Upper lobe of left lung (tissue), 6 donors: ENCODE data around the gene PAAF1. TPM values are rescaled to one million over a fixed set of nuclear protein-coding genes. Genes with fewer than 3 reads are reported as not detected.

Experiments used
- ATAC-seq, 2 donors: fragments of 200-7000 bp; cut with Tn5 transposase; one replicate each; pipeline ENCODE4 v1.9.1; 2022; ENCODE audit warnings: mild to moderate bottlenecking in 2 of 2, moderate library complexity in 2 of 2; ENCODE audit not compliant: low FRiP score in 2 of 2
- DNase-seq, 2 donors: peaks; one replicate each; pipeline ENCODE4 v3.0.0-alpha.2; 2019 to 2020
- H3K27ac ChIP-seq, 4 donors: fragments of 200-600 bp; sonication (generic); one replicate each; pipeline ENCODE4 v1.5.1; 2016 to 2019
- H3K27me3 ChIP-seq, 4 donors: fragments of 200-600 bp; sonication (generic); one replicate each; pipeline ENCODE4 v1.5.1; 2017 to 2019
- H3K36me3 ChIP-seq, 4 donors: fragments of 200-600 bp; sonication (generic); one replicate each; pipeline ENCODE4 v1.5.1; 2016 to 2019
- H3K4me1 ChIP-seq, 4 donors: fragments of 200-600 bp; sonication (generic); one replicate each; pipeline ENCODE4 v1.5.1; 2018 to 2019
- H3K4me3 ChIP-seq, 4 donors: fragments of 200-600 bp; sonication (generic); one replicate each; pipeline ENCODE4 v1.5.1; 2017 to 2019; ENCODE audit warnings: mild to moderate bottlenecking in 2 of 4, moderate library complexity in 1 of 4
- H3K9me3 ChIP-seq, 4 donors: fragments of 200-600 bp; sonication (generic); one replicate each; pipeline ENCODE4 v1.5.1; 2018 to 2019
- EP300 ChIP-seq, 4 donors: sonication (generic); formaldehyde crosslinking; IDR thresholded peaks; one replicate each; pipeline ENCODE4 v1.5.1; 2017; ENCODE audit warnings: antibody characterized with exemption in 4 of 4, control low read depth in 2 of 4
- POLR2A ChIP-seq, 4 donors: fragments of 450-650 bp; IDR thresholded peaks; one replicate each; pipeline ENCODE4 v1.5.1; 2016 to 2017; ENCODE audit warnings: antibody characterized with exemption in 4 of 4, mild to moderate bottlenecking in 2 of 4
- POLR2AphosphoS5 ChIP-seq, 2 donors: sonication (generic); formaldehyde crosslinking; IDR thresholded peaks; one replicate each; pipeline ENCODE4 v1.5.1; 2017; ENCODE audit warnings: antibody characterized with exemption in 2 of 2
- WGBS, 2 donors: methylation state at CpG; one replicate each; pipeline ENCODE4 v1.1.5; 2017 to 2018; 5-methylcytosine and 5-hydroxymethylcytosine counted together
- total RNA-seq, 6 donors: library from RNA; depleted of rRNA in 4 of 6; stranded (reverse); fragments of >200 nt in 4 of 6; gene quantifications; one replicate each; pipeline versions ENCODE4 v1.1.0 to v1.2.1, GENCODE V29; 2016 to 2021
- TF ChIP-seq, protein P1 (sequence below), 6 experiments: fragments of 450-650 bp in 4 of 6; fragments of 200-600 bp in 2 of 6; sonication (generic) in 2 of 6; IDR thresholded peaks; one replicate each; pipeline ENCODE4 v1.5.1; 2016 to 2019; ENCODE audit warnings: antibody characterized with exemption in 6 of 6
- donor health status: DM: no; HTN: no; CAD: no; lungs with moderate emphysema.
- donor health status: DM: no; HTN: yes; CAD: no; lungs with severe emphysema.

Gene PAAF1
- total RNA-seq, 6 donors from 2014 or later, result 8.8 to 58.7 (median 12.6) TPM

DNA sequence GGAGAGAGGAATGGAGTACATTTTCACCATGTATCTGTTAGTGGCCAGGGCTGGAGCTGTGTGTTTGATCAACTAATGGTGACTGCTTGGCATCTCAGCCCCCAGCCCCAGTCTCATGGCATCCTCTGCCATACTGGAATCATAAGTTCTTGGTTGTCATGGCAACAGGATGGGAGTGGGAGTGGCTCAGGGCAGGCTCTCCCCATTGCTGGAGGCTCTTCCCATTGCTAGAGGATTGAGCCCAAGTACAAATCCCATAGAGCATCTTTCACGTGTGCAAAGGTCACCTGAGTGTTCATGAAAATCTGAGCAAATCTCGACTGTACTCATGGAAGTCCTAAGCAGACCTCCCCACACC lies 88.9 kb downstream of the PAAF1 start:
- H3K27ac ChIP-seq, result no peak overlapping the region
- WGBS, 2 donors, result 58% methylated on average over 2 of the region's 2 CpGs; no CpG with 5 or more reads in 1 of the 2 donors
- no peaks in the 10 kb centered on the region for H3K36me3 ChIP-seq
- TF ChIP-seq POLR2AphosphoS5 (IDR thresholded peaks at IDR 0.05), result no peak
- TF ChIP-seq, protein P1, sequence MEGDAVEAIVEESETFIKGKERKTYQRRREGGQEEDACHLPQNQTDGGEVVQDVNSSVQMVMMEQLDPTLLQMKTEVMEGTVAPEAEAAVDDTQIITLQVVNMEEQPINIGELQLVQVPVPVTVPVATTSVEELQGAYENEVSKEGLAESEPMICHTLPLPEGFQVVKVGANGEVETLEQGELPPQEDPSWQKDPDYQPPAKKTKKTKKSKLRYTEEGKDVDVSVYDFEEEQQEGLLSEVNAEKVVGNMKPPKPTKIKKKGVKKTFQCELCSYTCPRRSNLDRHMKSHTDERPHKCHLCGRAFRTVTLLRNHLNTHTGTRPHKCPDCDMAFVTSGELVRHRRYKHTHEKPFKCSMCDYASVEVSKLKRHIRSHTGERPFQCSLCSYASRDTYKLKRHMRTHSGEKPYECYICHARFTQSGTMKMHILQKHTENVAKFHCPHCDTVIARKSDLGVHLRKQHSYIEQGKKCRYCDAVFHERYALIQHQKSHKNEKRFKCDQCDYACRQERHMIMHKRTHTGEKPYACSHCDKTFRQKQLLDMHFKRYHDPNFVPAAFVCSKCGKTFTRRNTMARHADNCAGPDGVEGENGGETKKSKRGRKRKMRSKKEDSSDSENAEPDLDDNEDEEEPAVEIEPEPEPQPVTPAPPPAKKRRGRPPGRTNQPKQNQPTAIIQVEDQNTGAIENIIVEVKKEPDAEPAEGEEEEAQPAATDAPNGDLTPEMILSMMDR (IDR thresholded peaks at IDR 0.05), result no peak
- TF ChIP-seq POLR2A (IDR thresholded peaks at IDR 0.05), result no peak
- TF ChIP-seq EP300 (IDR thresholded peaks at IDR 0.05), result no peak
- no peak for ATAC-seq
- no peaks in the 10 kb centered on the region for H3K27me3 ChIP-seq
- H3K4me1 ChIP-seq, result peaks cover 0 to 13% (median 6%) of the 10 kb centered on the region in 4 donors
- no peak overlapping the region for H3K4me3 ChIP-seq
- no peak for DNase-seq
- H3K9me3 ChIP-seq, result no peaks in the 10 kb centered on the region

DNA sequence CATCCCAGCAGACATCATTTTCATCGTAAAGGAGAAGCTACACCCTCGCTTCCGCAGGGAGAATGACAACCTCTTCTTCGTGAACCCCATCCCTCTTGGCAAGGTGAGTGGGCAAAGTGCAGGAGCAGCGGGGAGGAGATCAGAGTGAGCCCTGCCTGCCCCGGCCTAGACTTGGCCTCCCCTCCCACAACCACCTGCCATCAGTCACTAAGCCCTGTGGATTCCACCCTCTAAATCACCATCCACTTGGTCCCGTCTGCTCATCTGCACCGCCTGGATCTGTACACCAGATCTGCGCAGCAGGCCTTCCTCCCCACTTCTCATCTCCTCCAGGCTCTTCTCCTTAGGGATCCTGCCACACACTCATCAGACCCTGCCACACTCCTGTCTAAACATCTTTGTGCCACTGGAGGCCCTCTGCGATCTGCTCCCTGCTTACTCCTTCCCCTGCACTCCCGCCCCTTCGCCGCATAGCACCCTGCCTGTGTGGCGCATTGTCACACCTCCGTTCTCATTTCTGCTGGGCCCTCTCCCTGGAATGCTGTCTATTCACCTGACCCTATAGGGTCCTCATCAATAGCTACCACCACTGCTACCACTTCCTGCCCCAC lies 91.7 kb downstream of the PAAF1 start:
- no peaks in the 10 kb centered on the region for H3K27me3 ChIP-seq
- WGBS, 2 donors, result 85 to 93% methylated on average over 12 to 15 of the region's 15 CpGs
- no peaks in the 10 kb centered on the region for H3K36me3 ChIP-seq
- peaks cover 6 to 13% (median 9%) of the 10 kb centered on the region in 4 donors for H3K4me1 ChIP-seq
- ATAC-seq, result no peak
- H3K9me3 ChIP-seq, result no peaks in the 10 kb centered on the region
- no peak overlapping the region for H3K27ac ChIP-seq
- TF ChIP-seq EP300 (IDR thresholded peaks at IDR 0.05) (no peak), POLR2AphosphoS5 (IDR thresholded peaks at IDR 0.05) (no peak), POLR2A (IDR thresholded peaks at IDR 0.05) (no peak)
- TF ChIP-seq, protein P1 (IDR thresholded peaks at IDR 0.05), result no peak
- no peak for DNase-seq
- no peak overlapping the region for H3K4me3 ChIP-seq

DNA sequence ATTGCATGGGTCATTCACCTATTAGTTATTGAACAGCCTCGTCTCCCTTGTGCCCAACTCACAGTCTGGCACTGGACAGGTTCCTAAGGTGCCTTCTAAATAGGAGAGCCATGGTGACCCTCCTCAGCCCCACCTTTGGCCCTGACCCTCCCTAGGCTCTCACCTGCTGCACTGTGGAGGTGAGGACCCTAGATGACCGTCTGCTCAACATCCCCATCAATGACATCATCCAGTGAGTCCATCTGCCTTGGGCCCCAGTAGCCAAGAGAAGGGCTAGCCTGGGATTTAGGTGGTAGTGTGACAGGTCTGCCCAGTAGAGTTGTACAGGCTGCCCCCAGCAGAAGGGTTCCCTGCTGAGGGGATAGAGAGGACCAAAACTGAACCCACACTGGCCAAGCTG lies 92.3 kb downstream of the PAAF1 start:
- WGBS, 2 donors, result 83 to 100% methylated on average over 1 to 2 of the region's 2 CpGs
- ATAC-seq (no peak), DNase-seq (no peak)
- no peak overlapping the region for H3K27ac ChIP-seq
- H3K36me3 ChIP-seq, result no peaks in the 10 kb centered on the region
- H3K4me1 ChIP-seq, result peaks cover 12 to 18% (median 15%) of the 10 kb centered on the region in 4 donors
- no peak overlapping the region for H3K4me3 ChIP-seq
- no peaks in the 10 kb centered on the region for H3K9me3 ChIP-seq
- no peaks in the 10 kb centered on the region for H3K27me3 ChIP-seq
- TF ChIP-seq, protein P1 (IDR thresholded peaks at IDR 0.05), result no peak
- TF ChIP-seq POLR2A (IDR thresholded peaks at IDR 0.05), result no peak
- no peak for TF ChIP-seq POLR2AphosphoS5 (IDR thresholded peaks at IDR 0.05)
- TF ChIP-seq EP300 (IDR thresholded peaks at IDR 0.05), result no peak

DNA sequence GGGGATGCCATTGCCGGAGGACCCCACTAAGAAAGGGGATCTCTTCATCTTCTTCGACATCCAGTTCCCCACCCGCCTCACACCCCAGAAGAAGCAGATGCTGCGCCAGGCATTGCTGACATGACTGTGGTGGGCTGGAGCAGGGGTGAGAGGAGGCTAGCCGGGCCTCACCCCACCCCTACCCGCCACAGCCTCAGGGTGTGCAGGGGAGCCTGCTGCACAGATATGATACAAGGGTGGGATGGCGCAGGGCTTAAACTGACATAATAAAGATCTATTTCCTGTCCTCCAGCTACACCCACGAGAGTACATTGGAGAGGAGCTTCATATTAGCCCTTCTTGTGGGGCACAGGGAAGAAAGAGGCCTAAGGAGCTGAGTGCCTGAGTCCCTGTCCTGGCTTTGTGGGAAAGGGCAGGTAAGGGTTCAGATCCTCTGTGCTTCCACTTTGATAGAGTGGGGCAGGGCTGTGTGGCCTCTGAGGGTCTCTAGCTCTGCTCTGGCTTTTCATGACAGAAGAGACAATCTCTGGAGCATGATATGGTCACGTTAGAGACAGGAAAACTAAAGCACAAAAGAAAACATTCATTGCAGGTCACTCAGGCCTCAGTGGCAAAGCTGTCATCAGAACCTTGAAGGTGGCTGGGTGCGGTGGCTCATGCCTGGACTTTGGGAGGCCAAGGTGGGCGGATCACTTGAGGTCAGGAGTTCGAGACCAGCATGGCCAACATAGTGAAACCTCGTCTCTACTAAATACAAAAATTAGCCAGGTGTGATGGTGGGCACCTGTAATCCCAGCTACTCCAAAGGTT lies 93.4 kb downstream of the PAAF1 start:
- ATAC-seq, result no peak
- 74 to 83% methylated on average over 13 of the region's 13 CpGs for WGBS, 2 donors
- no peaks in the 10 kb centered on the region for H3K27me3 ChIP-seq
- no peak for DNase-seq
- no peak overlapping the region for H3K4me3 ChIP-seq
- H3K36me3 ChIP-seq, result peaks cover under 1 to 9% (median 6%) of the 10 kb centered on the region in 4 donors
- TF ChIP-seq POLR2AphosphoS5 (IDR thresholded peaks at IDR 0.05), result no peak
- no peak for TF ChIP-seq POLR2A (IDR thresholded peaks at IDR 0.05)
- TF ChIP-seq EP300 (IDR thresholded peaks at IDR 0.05), result no peak
- TF ChIP-seq, protein P1 (IDR thresholded peaks at IDR 0.05), result no peak
- peaks cover 9 to 17% (median 15%) of the 10 kb centered on the region in 4 donors for H3K4me1 ChIP-seq
- no peak overlapping the region for H3K27ac ChIP-seq
- no peaks in the 10 kb centered on the region for H3K9me3 ChIP-seq
